Stimulated activated CD4-positive, alpha-beta T cell treated with anti-CD3 and anti-CD28 coated beads, Interleukin-12 subunit alpha, Interleukin-12 subunit beta, amount 100 ng/mL, for 4 hours (primary cell): Measurements from ENCODE around the gene DMRTC2.

Experiments
- DNase-seq: peaks from one replicate; pipeline ENCODE4 v3.0.0-alpha.2; 2020

DMRTC2 gene

GRCh38 chr19:41892173-41892902 lies 47.5 kb downstream of the DMRTC2 start:
- DNase-seq: no peak

GRCh38 chr19:41893899-41894298 lies 49.1 kb downstream of the DMRTC2 start:
- no peak for DNase-seq

- DNase-seq: no peak
Measured at GRCh38 chr19:41894350-41894749, 49.5 kb downstream of the DMRTC2 start.

GRCh38 chr19:41895745-41896580 lies 51.1 kb downstream of the DMRTC2 start:
- no peak for DNase-seq

GRCh38 chr19:41896581-41896942 lies 51.7 kb downstream of the DMRTC2 start:
- DNase-seq: no peak

GRCh38 chr19:41897181-41897580 lies 52.3 kb downstream of the DMRTC2 start:
- no peak for DNase-seq

- no peak for DNase-seq
Measured at GRCh38 chr19:41897820-41898219, 53.0 kb downstream of the DMRTC2 start.

GRCh38 chr19:41898235-41898634 lies 53.4 kb downstream of the DMRTC2 start:
- DNase-seq: no peak
